GM12875 (cell line): ENCODE measurements around the gene TCF7L2.

Experiments
- H3K4me3 ChIP-seq: one replicate; pipeline ENCODE4 v1.5.1; 2011; ENCODE audit warnings: low read depth, low read length, control low read depth
- CTCF ChIP-seq: IDR thresholded peaks from 2 replicates; pipeline ENCODE4 v1.5.1; 2011; ENCODE audit warnings: low read depth, mild to moderate bottlenecking, control low read depth, inconsistent platforms, low read length, moderate library complexity, borderline replicate concordance; ENCODE audit not compliant: insufficient read depth

Gene TCF7L2

DNA sequence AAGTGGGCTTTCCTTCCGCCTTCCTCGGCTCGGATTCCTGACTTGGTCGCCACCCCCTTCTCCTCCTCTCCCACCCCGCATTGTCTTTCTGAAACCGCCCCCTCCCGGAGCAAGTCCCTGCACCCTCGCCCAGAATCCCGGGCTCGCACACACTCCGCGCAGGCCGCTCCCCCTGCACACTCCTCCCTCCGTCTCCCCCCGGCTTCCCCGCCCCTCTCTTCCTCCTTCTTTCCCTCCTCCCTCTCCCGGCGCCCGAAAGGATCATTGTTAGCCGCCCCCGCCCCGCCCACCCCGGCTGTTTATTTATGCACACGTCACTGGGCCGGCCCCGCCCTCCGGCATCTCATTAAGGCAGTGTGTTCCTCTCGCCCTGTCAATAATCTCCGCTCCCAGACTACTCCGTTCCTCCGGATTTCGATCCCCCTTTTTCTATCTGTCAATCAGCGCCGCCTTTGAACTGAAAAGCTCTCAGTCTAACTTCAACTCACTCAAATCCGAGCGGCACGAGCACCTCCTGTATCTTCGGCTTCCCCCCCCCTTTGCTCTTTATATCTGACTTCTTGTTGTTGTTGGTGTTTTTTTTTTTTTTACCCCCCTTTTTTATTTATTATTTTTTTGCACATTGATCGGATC lies at the start of gene TCF7L2:
Gene TCF7L2 (plus strand): TSS at position 373 of the 633 bp plus-strand sequence. CDS start 510 bp downstream, outside the sequence.
- TF ChIP-seq CTCF = no peak

GRCh38 chr10:112902730-112903129 lies 47.3 kb upstream of the TCF7L2 start:
- no peak overlapping the region for H3K4me3 ChIP-seq
- no peak for TF ChIP-seq CTCF

More for the DNA sequence above, at the start of gene TCF7L2:
- H3K4me3 ChIP-seq = peak within 1 kb of the TSS; percentile 19

- no peak overlapping the region for H3K4me3 ChIP-seq
- no peak for TF ChIP-seq CTCF
Measured at GRCh38 chr10:112904000-112904399, 46.0 kb upstream of the TCF7L2 start.

GRCh38 chr10:112906945-112907344 lies 43.1 kb upstream of the TCF7L2 start:
- TF ChIP-seq CTCF = no peak
- H3K4me3 ChIP-seq = no peak overlapping the region

- TF ChIP-seq CTCF = no peak
Measured at GRCh38 chr10:112907893-112908292, 42.2 kb upstream of the TCF7L2 start.

GRCh38 chr10:112911206-112911605 lies 38.8 kb upstream of the TCF7L2 start:
- no peak for TF ChIP-seq CTCF
- no peak overlapping the region for H3K4me3 ChIP-seq

More at GRCh38 chr10:112907893-112908292, 42.2 kb upstream of the TCF7L2 start:
- no peak overlapping the region for H3K4me3 ChIP-seq

- no peak overlapping the region for H3K4me3 ChIP-seq
- TF ChIP-seq CTCF = no peak
Measured at GRCh38 chr10:112912410-112912928, 37.6 kb upstream of the TCF7L2 start.
